GM12892 (cell line): ENCODE measurements around the gene TMEM191C.
"Not testable (repeated sequence)": the region's sequence is repeated elsewhere in the genome, so short reads cannot be mapped to it uniquely, and the experiment has no call there.

ENCODE experiments used
- POLR2A ChIP-seq: IDR thresholded peaks from 2 replicates; pipeline ENCODE4 v1.6.1; 2011; ENCODE audit warnings: low read depth, low read length, control low read depth
- POLR2AphosphoS5 ChIP-seq: IDR thresholded peaks from 2 replicates; pipeline ENCODE4 v1.6.1; 2011; ENCODE audit warnings: low read depth, low read length, control low read depth

GRCh38 chr22:21440676-21441075, 26.5 kb upstream of the TMEM191C start:
- not testable (repeated sequence) for TF ChIP-seq POLR2A, POLR2AphosphoS5
